Mesendoderm (in vitro differentiated cells): ENCODE results near the gene BPI.

Source experiments
- DNase-seq: peaks from one replicate; pipeline ENCODE4 v3.0.0; 2013
- H2AK5ac ChIP-seq: 2 replicates; pipeline ENCODE4 v1.6.1; 2013; ENCODE audit warnings: low read length, inconsistent platforms
- H2BK120ac ChIP-seq: 2 replicates; pipeline ENCODE4 v1.6.1; 2013; ENCODE audit warnings: low read depth, mild to moderate bottlenecking, low read length, moderate library complexity, mixed read lengths
- H2BK15ac ChIP-seq: replicated peaks from 2 replicates; pipeline ENCODE4 v1.6.1; 2013; ENCODE audit warnings: low read depth, mild to moderate bottlenecking, moderate library complexity
- H2BK5ac ChIP-seq: 2 replicates; pipeline ENCODE4 v1.6.1; 2013; ENCODE audit warnings: low read length, inconsistent platforms
- H3K18ac ChIP-seq: 2 replicates; pipeline ENCODE4 v1.6.1; 2013; ENCODE audit warnings: mild to moderate bottlenecking, low read length, mixed read lengths
- H3K23ac ChIP-seq: one replicate; pipeline ENCODE4 v1.6.1; 2013; ENCODE audit warnings: low read length
- H3K27ac ChIP-seq: 2 replicates; pipeline ENCODE4 v1.5.1; 2013; ENCODE audit warnings: low read depth, mild to moderate bottlenecking, inconsistent platforms, low read length, moderate library complexity
- H3K27me3 ChIP-seq: 2 replicates; pipeline ENCODE4 v1.6.1; 2013; ENCODE audit warnings: low read length, control low read depth, mild to moderate bottlenecking, inconsistent platforms; ENCODE audit not compliant: insufficient read depth, poor library complexity
- H3K36me3 ChIP-seq: 2 replicates; pipeline ENCODE4 v1.6.1; 2013; ENCODE audit warnings: low read length, inconsistent platforms; ENCODE audit not compliant: control insufficient read depth, insufficient read depth
- H3K4ac ChIP-seq: one replicate; pipeline ENCODE4 v1.6.1; 2013; ENCODE audit warnings: low read depth, mild to moderate bottlenecking, low read length, moderate library complexity
- H3K4me1 ChIP-seq: 2 replicates; pipeline ENCODE4 v1.6.1; 2013; ENCODE audit warnings: low read depth, low read length, inconsistent platforms; ENCODE audit not compliant: control insufficient read depth
- H3K4me2 ChIP-seq: 2 replicates; pipeline ENCODE4 v1.6.1; 2013; ENCODE audit warnings: low read length
- H3K4me3 ChIP-seq: 2 replicates; pipeline ENCODE4 v1.5.1; 2013; ENCODE audit warnings: mild to moderate bottlenecking, low read length
- H3K56ac ChIP-seq: one replicate; pipeline ENCODE4 v1.6.1; 2013; ENCODE audit warnings: low read length
- H3K79me1 ChIP-seq: 2 replicates; pipeline ENCODE4 v1.6.1; 2013; ENCODE audit warnings: low read length, inconsistent platforms
- H3K79me2 ChIP-seq: 2 replicates; pipeline ENCODE4 v1.6.1; 2013; ENCODE audit warnings: mild to moderate bottlenecking, low read length; ENCODE audit not compliant: control insufficient read depth, insufficient read depth
- H3K9ac ChIP-seq: 2 replicates; pipeline ENCODE4 v1.6.1; 2013; ENCODE audit warnings: low read length, inconsistent platforms
- H4K5ac ChIP-seq: one replicate; pipeline ENCODE4 v1.6.1; 2013; ENCODE audit warnings: low read length
- H4K8ac ChIP-seq: one replicate; pipeline ENCODE4 v1.6.1; 2013; ENCODE audit warnings: low read depth, mild to moderate bottlenecking, control low read depth, low read length, moderate library complexity
- WGBS: extraction: QIAGEN DNeasy Blood & Tissue Kit; methylation state at CpG from one replicate; pipeline ENCODE4 v1.1.7; 2013; ENCODE audit warnings: low lambda C conversion rate, missing lambda C conversion rate; ENCODE audit not compliant: insufficient coverage; ENCODE audit errors: extremely low coverage; 5-methylcytosine and 5-hydroxymethylcytosine counted together

BPI gene

DNA sequence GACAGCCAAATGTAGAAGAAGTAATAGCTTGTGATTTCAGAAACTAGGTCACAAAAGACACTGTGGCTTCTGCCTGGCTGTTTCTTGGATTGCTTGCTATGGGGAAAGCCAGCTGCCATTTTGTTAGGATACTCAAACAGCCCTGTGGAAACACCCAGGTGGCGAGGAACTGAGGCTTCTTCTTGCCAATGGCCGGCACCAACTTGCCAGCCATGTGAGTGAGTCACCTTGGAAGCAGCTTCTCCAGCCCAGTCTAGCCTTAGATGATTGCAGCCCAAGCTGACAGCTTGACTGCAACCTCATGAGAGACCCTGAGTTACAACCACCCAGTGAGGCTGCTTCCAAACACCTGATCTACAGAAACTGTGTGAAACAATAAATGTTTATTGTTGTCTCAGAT, 31.6 kb upstream of the BPI start:
- no peaks in the 10 kb centered on the region for H3K4me1 ChIP-seq
- H3K4me2 ChIP-seq = no peak overlapping the region
- no peak overlapping the region for H2BK5ac ChIP-seq
- WGBS = no CpG with 5 or more reads among the region's 2 CpGs
- H3K79me1 ChIP-seq = no peaks in the 10 kb centered on the region
- H2BK15ac ChIP-seq = no peak overlapping the region
- H3K23ac ChIP-seq = no peak overlapping the region
- H3K9ac ChIP-seq = no peak overlapping the region
- H3K27me3 ChIP-seq = no peaks in the 10 kb centered on the region
- no peak for DNase-seq
- H3K4ac ChIP-seq = no peak overlapping the region
- no peak overlapping the region for H4K8ac ChIP-seq
- H2BK120ac ChIP-seq = no peak overlapping the region
- no peak overlapping the region for H3K18ac ChIP-seq
- no peak overlapping the region for H3K27ac ChIP-seq
- no peaks in the 10 kb centered on the region for H3K79me2 ChIP-seq
- H4K5ac ChIP-seq = no peak overlapping the region
- no peaks in the 10 kb centered on the region for H3K36me3 ChIP-seq
- no peak overlapping the region for H3K56ac ChIP-seq
- no peak overlapping the region for H3K4me3 ChIP-seq
- H2AK5ac ChIP-seq = no peak overlapping the region

GRCh38 chr20:38272961-38273360, 31.0 kb upstream of the BPI start:
- WGBS = no CpG with 5 or more reads among the region's 2 CpGs
- no peaks in the 10 kb centered on the region for H3K27me3 ChIP-seq
- H2AK5ac ChIP-seq = no peak overlapping the region
- H3K4me3 ChIP-seq = no peak overlapping the region
- no peak overlapping the region for H3K4ac ChIP-seq
- no peaks in the 10 kb centered on the region for H3K36me3 ChIP-seq
- H3K18ac ChIP-seq = no peak overlapping the region
- no peak overlapping the region for H2BK5ac ChIP-seq
- H3K27ac ChIP-seq = no peak overlapping the region
- H3K9ac ChIP-seq = no peak overlapping the region
- no peak overlapping the region for H2BK15ac ChIP-seq
- no peaks in the 10 kb centered on the region for H3K4me1 ChIP-seq
- no peak overlapping the region for H3K56ac ChIP-seq
- H4K8ac ChIP-seq = no peak overlapping the region
- H3K79me1 ChIP-seq = no peaks in the 10 kb centered on the region
- no peaks in the 10 kb centered on the region for H3K79me2 ChIP-seq
- H3K4me2 ChIP-seq = no peak overlapping the region
- no peak overlapping the region for H3K23ac ChIP-seq
- H4K5ac ChIP-seq = no peak overlapping the region
- H2BK120ac ChIP-seq = no peak overlapping the region
- DNase-seq = no peak

DNA sequence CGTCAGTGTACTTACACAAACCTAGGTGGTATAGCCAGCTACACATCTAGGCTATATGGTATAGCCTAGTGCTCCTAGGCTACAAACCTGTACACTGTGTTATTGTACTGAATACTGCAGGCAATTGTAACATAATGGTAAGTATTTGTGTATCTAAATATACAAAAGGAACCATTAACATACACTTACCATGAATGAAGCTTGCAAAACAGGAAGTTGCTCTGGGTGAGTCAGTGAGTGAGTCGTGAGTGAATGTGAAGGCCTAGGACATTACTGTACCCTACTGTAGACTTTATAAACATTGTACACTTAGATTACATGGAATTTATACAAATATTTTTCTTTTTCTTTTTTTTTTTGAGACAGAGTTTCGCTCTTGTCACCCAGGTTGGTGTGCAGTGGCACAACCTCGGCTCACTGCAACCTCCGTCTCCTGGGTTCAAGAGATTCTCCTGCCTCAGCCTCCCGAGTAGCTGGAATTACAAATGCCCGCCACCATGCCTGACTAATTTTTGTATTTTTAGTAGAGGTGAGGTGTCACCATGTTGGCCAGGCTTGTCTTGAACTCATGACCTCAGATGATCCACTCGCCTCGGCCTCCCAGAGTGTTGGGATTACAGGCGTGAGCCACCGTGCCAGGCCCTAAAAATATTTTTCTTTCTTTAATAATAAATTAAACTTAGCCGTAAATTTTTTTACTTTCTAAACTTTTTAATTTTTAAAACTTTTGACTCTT, 28.0 kb upstream of the BPI start:
- no peak for DNase-seq

DNA sequence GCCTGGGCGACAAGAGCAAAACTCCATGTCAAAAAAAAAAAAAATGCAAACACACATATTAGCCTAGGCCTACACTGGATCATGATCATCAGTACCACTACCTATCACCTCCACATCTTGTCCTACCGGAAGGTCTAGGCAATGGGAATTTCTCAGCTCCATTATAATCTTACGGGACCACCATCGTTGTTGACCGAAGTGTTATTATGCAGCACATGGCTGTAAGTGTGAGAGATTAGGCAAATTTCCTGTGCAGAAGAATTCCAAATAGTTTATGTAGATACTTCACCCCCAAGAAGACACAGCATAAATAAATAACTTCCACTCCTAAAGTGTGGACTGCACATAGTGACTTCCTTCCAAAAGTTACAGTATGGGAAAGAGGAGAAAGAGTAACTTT, 26.7 kb upstream of the BPI start:
- Histone ChIP-seq H3K18ac (no peak overlapping the region), H3K36me3 (no peaks in the 10 kb centered on the region), H2BK120ac (no peak overlapping the region), H3K4me2 (no peak overlapping the region), H4K8ac (no peak overlapping the region), H2BK15ac (no peak overlapping the region), H3K9ac (no peak overlapping the region), H4K5ac (no peak overlapping the region), H3K27ac (no peak overlapping the region), H3K79me1 (no peaks in the 10 kb centered on the region), H3K56ac (no peak overlapping the region), H3K4me1 (no peaks in the 10 kb centered on the region), H3K79me2 (no peaks in the 10 kb centered on the region), H2BK5ac (no peak overlapping the region), H3K27me3 (no peaks in the 10 kb centered on the region), H3K23ac (no peak overlapping the region), H3K4ac (no peak overlapping the region), H3K4me3 (no peak overlapping the region), H2AK5ac (no peak overlapping the region)
- DNase-seq = no peak
- no CpG with 5 or more reads among the region's 5 CpGs for WGBS

More for the DNA sequence above, 28.0 kb upstream of the BPI start:
- Histone ChIP-seq H3K4me2 (no peak overlapping the region), H2BK15ac (no peak overlapping the region), H2BK5ac (no peak overlapping the region), H3K23ac (no peak overlapping the region), H3K9ac (no peak overlapping the region), H3K79me2 (no peaks in the 10 kb centered on the region), H3K36me3 (no peaks in the 10 kb centered on the region), H3K4me3 (no peak overlapping the region), H3K27ac (no peak overlapping the region), H3K56ac (no peak overlapping the region), H4K5ac (no peak overlapping the region), H2BK120ac (no peak overlapping the region), H3K79me1 (no peaks in the 10 kb centered on the region), H3K4me1 (no peaks in the 10 kb centered on the region), H4K8ac (no peak overlapping the region), H3K4ac (no peak overlapping the region), H3K18ac (no peak overlapping the region), H3K27me3 (no peaks in the 10 kb centered on the region), H2AK5ac (no peak overlapping the region)
- WGBS = 100% methylated on average over 1 of the region's 12 CpGs

DNA sequence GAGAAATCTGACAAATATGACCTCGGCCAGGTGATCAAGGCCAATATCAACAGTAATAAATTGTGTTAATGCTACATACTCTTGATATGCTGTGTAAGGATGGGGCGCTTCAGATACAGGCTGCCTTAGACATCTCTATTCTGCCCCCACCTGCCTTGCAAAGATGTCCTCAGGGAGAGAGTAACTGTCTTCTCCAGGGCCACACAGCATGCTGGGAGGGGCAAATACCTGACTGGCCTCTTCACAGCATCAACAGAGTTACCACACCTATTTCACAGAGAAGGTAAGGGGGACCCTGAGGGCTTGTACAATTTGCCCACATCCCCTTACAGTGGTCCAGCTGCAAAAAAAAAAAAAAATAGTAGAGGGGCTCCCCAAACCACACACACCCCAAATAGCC, 26.3 kb upstream of the BPI start:
- Histone ChIP-seq H3K27ac (no peak overlapping the region), H3K79me1 (no peaks in the 10 kb centered on the region), H2AK5ac (no peak overlapping the region), H3K36me3 (no peaks in the 10 kb centered on the region), H3K18ac (no peak overlapping the region), H2BK5ac (no peak overlapping the region), H3K27me3 (no peaks in the 10 kb centered on the region), H3K4me3 (no peak overlapping the region), H4K8ac (no peak overlapping the region), H3K23ac (no peak overlapping the region), H3K4ac (no peak overlapping the region), H3K9ac (no peak overlapping the region), H2BK15ac (no peak overlapping the region), H3K56ac (no peak overlapping the region), H4K5ac (no peak overlapping the region), H2BK120ac (no peak overlapping the region), H3K79me2 (no peaks in the 10 kb centered on the region), H3K4me2 (no peak overlapping the region), H3K4me1 (no peaks in the 10 kb centered on the region)
- WGBS = no CpG with 5 or more reads among the region's 2 CpGs
- no peak for DNase-seq

DNA sequence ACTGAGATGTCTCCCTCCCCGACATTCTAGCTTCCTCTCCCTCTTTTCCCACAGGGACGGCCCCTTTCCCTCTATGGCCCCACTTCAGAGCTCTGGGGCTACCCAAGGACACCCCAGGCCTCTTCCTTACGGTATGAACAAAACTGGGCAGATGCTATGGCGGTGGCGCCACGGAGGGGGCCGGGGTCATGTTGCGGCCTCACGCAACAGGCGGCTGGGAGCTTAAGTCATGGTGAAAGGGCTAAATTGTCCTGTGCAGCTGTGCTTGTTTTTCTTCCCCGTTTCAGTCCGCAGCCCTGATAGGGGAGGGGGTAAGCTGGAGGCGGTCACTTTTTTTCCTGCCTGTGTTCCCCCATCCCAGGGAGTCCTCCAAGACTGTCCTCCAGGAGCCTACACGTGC, 25.8 kb upstream of the BPI start:
- WGBS = no CpG with 5 or more reads among the region's 14 CpGs
- Histone ChIP-seq H3K23ac (no peak overlapping the region), H3K27me3 (no peaks in the 10 kb centered on the region), H2AK5ac (no peak overlapping the region), H3K18ac (no peak overlapping the region), H3K36me3 (no peaks in the 10 kb centered on the region), H3K79me2 (no peaks in the 10 kb centered on the region), H3K56ac (no peak overlapping the region), H2BK15ac (no peak overlapping the region), H4K5ac (no peak overlapping the region), H3K9ac (no peak overlapping the region), H2BK5ac (no peak overlapping the region), H4K8ac (no peak overlapping the region), H3K4me3 (no peak overlapping the region), H3K4me1 (no peaks in the 10 kb centered on the region), H3K79me1 (no peaks in the 10 kb centered on the region), H3K4ac (no peak overlapping the region), H3K4me2 (no peak overlapping the region), H2BK120ac (no peak overlapping the region), H3K27ac (no peak overlapping the region)
- no peak for DNase-seq
